Measurements from ENCODE around the gene TTC27.

DNA sequence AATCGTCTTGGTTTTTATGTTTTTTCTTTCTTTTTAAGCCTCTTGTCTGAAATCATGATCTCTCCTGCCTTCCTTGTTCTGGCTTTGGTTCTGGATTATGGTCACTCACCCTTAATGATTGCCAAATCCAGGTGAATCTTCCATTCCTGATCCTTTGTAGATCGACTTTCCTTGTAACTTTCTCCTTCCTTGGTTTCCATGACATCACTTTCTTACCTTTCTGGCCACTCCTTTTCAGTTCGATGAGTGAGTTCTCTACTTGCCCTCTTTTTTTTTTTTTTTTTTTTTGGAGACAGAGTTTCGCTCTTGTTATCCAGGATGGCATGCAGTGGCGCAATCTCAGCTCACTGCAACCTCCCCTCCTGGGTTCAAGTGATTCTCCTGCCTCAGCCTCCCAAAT is 179.8 kb downstream of the TTC27 start:
- no peak for TF ChIP-seq ZNF225 (CRISPR knock-in tag; IDR thresholded peaks at IDR 0.05)
- no peak for TF ChIP-seq SKI (IDR thresholded peaks at IDR 0.05; ENCODE audit: partially characterized antibody)
- no peak for TF ChIP-seq CTCF (CRISPR knock-in tag; IDR thresholded peaks at IDR 0.05)
- TF ChIP-seq ZNF33A (CRISPR knock-in tag; IDR thresholded peaks at IDR 0.05; ENCODE audit: borderline replicate concordance): no peak
- TF ChIP-seq, protein P1, sequence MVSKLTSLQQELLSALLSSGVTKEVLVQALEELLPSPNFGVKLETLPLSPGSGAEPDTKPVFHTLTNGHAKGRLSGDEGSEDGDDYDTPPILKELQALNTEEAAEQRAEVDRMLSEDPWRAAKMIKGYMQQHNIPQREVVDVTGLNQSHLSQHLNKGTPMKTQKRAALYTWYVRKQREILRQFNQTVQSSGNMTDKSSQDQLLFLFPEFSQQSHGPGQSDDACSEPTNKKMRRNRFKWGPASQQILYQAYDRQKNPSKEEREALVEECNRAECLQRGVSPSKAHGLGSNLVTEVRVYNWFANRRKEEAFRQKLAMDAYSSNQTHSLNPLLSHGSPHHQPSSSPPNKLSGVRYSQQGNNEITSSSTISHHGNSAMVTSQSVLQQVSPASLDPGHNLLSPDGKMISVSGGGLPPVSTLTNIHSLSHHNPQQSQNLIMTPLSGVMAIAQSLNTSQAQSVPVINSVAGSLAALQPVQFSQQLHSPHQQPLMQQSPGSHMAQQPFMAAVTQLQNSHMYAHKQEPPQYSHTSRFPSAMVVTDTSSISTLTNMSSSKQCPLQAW (CRISPR knock-in tag; IDR thresholded peaks at IDR 0.05): no peak
- TF ChIP-seq EP300 (IDR thresholded peaks at IDR 0.05; ENCODE audit: low read depth in 2 of 2, low read length in 2 of 2): no peak
- TF ChIP-seq EP300 (CRISPR knock-in tag; IDR thresholded peaks at IDR 0.05; ENCODE audit: borderline replicate concordance): no peak
- no peak for TF ChIP-seq TP53 (CRISPR knock-in tag; conservative IDR thresholded peaks at IDR 0.05)

All from HepG2 (cell line).